ENCODE results near the gene CCHCR1. TPM values are rescaled to one million over a fixed set of nuclear protein-coding genes. Genes with fewer than 3 reads are reported as not detected.
"Not testable (repeated sequence)": the region's sequence is repeated elsewhere in the genome, so short reads cannot be mapped to it uniquely, and the experiment has no call there.

Gene CCHCR1
- total RNA-seq, 1 experiment from 2014 or later = 43.2 TPM

GRCh38 chr6:31164475-31165063, 7.0 kb upstream of the CCHCR1 start:
- H3K4me3 ChIP-seq (ENCODE audit: low read depth, low read length); H3K4me1 Mint-ChIP-seq (ENCODE audit: low read depth, unreplicated experiment); H3K36me3 ChIP-seq (ENCODE audit: control insufficient read depth, insufficient read depth, low read length); H3K9me3 Mint-ChIP-seq (ENCODE audit: unreplicated experiment); DNase-seq; H3K27ac Mint-ChIP-seq (ENCODE audit: unreplicated experiment); POLR2A ChIA-PET; H3K4me1 ChIP-seq; H3K27me3 Mint-ChIP-seq (ENCODE audit: insufficient read depth, unreplicated experiment); H3K9me3 ChIP-seq; H3K27me3 ChIP-seq (replicated peaks; ENCODE audit: control insufficient read depth, insufficient read depth, low read length); intact Hi-C loops (cut with micrococcal nuclease; ENCODE audit: unreplicated experiment); H3K4me3 Mint-ChIP-seq (ENCODE audit: unreplicated experiment); BruUV-seq (replicated peaks); CTCF ChIA-PET: not testable (repeated sequence)
- H3K36me3 Mint-ChIP-seq (ENCODE audit: insufficient read depth, unreplicated experiment) = peaks cover 11% of the 10 kb centered on the region

DNA sequence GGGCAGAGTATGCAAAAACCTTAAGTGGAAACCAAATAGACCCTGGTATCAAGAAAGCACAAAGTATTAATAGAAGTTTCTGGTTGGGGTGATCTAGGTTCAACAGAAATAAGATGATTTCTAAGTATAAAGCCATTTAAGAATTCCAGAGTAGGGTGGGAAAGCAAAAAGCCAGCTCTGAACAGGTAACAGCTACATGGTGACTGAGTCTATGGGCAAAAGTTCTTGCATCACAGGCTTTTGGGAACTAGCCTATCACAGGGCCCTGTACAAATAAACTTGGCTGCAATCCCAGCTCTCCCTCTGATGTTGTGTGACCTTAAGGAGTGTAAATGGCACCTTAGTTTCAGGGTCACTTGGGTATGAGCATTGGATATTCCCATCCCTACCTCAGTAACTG, 6.3 kb upstream of the CCHCR1 start:
- H3K4me1 ChIP-seq = peaks cover 6% of the 10 kb centered on the region; the same call in 1 of the 2 replicates
- intact Hi-C loops (cut with micrococcal nuclease; ENCODE audit: unreplicated experiment) = no loop called here
- CTCF ChIA-PET = no interaction called here
- no peaks in the 10 kb centered on the region for H3K27me3 Mint-ChIP-seq (ENCODE audit: insufficient read depth, unreplicated experiment)
- no peaks in the 10 kb centered on the region for H3K36me3 ChIP-seq (ENCODE audit: control insufficient read depth, insufficient read depth, low read length)
- H3K9me3 Mint-ChIP-seq (ENCODE audit: unreplicated experiment) = no peaks in the 10 kb centered on the region
- no peak overlapping the region for H3K4me3 Mint-ChIP-seq (ENCODE audit: unreplicated experiment)
- no peak overlapping the region for H3K27ac Mint-ChIP-seq (ENCODE audit: unreplicated experiment)
- H3K4me1 Mint-ChIP-seq (ENCODE audit: low read depth, unreplicated experiment) = no peaks in the 10 kb centered on the region
- DNase-seq = no peak
- no peaks in the 10 kb centered on the region for H3K9me3 ChIP-seq
- no peak overlapping the region for H3K4me3 ChIP-seq (ENCODE audit: low read depth, low read length)
- no peaks in the 10 kb centered on the region for H3K27me3 ChIP-seq (replicated peaks; ENCODE audit: control insufficient read depth, insufficient read depth, low read length)
- POLR2A ChIA-PET = no interaction called here
- BruUV-seq (replicated peaks) = no TSS peak
- TF ChIP-seq CTCF (IDR thresholded peaks at IDR 0.05; ENCODE audit: insufficient read depth in 1 of 2, low read depth in 1 of 2, low read length in 1 of 2, severe bottlenecking in 1 of 2, unreplicated experiment in 1 of 2) = no peak
- peaks cover 11% of the 10 kb centered on the region for H3K36me3 Mint-ChIP-seq (ENCODE audit: insufficient read depth, unreplicated experiment)

GRCh38 chr6:31162463-31163165, 5.0 kb upstream of the CCHCR1 start:
- POLR2A ChIA-PET = no interaction called here
- Mint-ChIP-seq H3K36me3 (ENCODE audit: insufficient read depth, unreplicated experiment) (peaks cover 17% of the 10 kb centered on the region), H3K9me3 (ENCODE audit: unreplicated experiment) (no peaks in the 10 kb centered on the region), H3K4me3 (ENCODE audit: unreplicated experiment) (no peak overlapping the region), H3K27me3 (ENCODE audit: insufficient read depth, unreplicated experiment) (no peaks in the 10 kb centered on the region), H3K27ac (ENCODE audit: unreplicated experiment) (no peak overlapping the region), H3K4me1 (ENCODE audit: low read depth, unreplicated experiment) (no peaks in the 10 kb centered on the region)
- TF ChIP-seq CTCF (IDR thresholded peaks at IDR 0.05; ENCODE audit: insufficient read depth in 1 of 2, low read depth in 1 of 2, low read length in 1 of 2, severe bottlenecking in 1 of 2, unreplicated experiment in 1 of 2) = no peak
- H3K9me3 ChIP-seq = no peaks in the 10 kb centered on the region
- intact Hi-C loops (cut with micrococcal nuclease; ENCODE audit: unreplicated experiment) = no loop called here
- CTCF ChIA-PET = interaction anchor here (0.6 kb wide), 1 partner anchor 21 kb away, joined by 5 read pairs; no protein-coding TSS in a partner anchor
- DNase-seq = no peak
- no peaks in the 10 kb centered on the region for H3K36me3 ChIP-seq (ENCODE audit: control insufficient read depth, insufficient read depth, low read length)
- H3K27me3 ChIP-seq (replicated peaks; ENCODE audit: control insufficient read depth, insufficient read depth, low read length) = no peaks in the 10 kb centered on the region
- peaks cover 6% of the 10 kb centered on the region; the same call in 1 of the 2 replicates for H3K4me1 ChIP-seq
- H3K4me3 ChIP-seq (ENCODE audit: low read depth, low read length) = no peak overlapping the region
- no TSS peak for BruUV-seq (replicated peaks)
